ENCODE measurements around the gene TXNRD1.
A peak's percentile ranks its signal among the peaks of the same experiment; 100 is the strongest.

TXNRD1 gene

DNA sequence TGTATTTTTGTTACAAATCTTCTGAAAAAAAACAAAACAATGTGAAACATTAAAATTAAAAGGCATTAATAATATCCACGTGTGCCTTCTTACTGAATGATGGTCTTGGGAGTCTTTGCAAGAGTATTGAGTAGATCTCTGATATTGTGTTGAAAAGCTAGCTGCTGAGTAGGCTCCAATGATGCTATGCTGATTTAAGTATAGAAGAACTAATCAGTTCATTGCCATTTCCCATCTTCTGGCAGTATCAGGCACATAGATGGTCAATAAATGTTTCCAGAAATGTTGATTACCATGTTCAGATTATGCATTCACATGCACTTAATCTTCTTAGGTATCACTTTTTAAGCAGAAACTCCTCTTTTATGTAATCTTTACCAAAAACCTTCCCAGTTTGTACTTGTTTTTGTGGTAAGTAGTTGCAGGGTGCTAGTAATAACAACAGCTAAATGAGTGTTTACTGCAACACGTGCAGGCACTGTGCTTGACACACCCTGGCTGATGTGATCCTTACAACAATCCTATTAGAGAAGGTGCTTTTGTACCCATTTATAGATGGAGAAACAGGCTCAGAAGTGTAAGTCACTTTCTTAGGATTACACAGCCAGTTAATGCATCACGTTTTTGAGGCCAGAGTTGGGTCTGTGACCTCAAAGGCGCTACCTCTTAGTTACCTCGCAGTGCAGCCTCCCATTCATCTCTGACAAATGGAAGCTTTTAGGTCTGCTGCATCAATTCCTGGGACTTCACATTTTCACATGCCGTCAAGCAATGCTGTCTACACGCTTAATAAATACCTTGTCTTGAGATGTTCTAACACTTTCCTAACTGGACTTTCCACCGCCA lies 134.9 kb downstream of the TXNRD1 start:
- no peak for DNase-seq (ENCODE audit: low read depth in 2 of 2)

- no peak for DNase-seq (ENCODE audit: low read depth in 2 of 2)
Observed at GRCh38 chr12:104351057-104351983, 135.7 kb downstream of the TXNRD1 start.

GRCh38 chr12:104352106-104352713 lies 136.6 kb downstream of the TXNRD1 start:
- no peak for DNase-seq (ENCODE audit: low read depth in 2 of 2)

DNA sequence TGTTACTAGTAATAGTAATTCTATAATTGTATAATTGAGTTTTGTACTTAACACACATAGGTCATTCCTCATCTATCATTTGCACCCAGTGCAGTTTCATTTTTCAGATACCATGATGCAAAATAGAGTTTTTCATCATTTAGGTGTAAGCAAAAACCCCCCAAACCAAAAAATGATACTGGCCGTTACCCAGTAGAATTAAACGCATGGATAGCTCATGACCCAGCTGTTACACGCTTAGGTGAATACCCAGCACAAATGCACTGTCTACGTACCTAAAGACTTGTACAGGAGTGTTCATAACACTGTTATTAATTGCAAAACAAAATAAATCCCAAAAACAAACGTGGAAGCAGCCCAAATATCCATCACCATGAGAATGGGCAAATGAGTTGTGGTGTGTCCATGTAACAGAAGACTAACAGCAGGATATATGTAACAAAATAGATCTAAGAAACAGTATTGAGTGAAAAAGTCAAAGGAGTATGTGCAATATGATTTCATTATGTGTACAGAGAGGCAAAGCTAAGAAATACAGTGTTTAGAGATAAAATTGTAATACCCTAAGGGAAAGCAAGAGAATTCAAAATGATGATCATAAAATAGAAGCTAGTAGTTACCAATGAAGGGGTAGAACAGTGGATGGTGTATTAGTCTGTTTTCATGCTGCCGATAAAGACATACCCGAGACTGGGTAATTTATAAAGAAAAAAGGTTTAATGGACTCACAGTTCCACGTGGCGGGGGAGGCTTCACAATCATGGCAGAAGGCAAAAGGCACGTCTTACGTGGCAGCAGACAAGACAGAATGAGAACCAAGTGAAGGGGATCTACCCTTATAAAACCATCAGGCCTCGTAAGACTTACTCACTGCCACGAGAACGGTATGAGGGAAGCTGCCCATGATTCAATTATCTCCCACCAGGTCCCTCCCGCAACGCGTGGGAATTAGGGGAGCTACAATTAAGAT lies 137.7 kb downstream of the TXNRD1 start:
- no peak for DNase-seq (ENCODE audit: low read depth in 2 of 2)

GRCh38 chr12:104354167-104354867 lies 138.7 kb downstream of the TXNRD1 start:
- no peak for DNase-seq (ENCODE audit: low read depth in 2 of 2)

- no peak for DNase-seq (ENCODE audit: low read depth in 2 of 2)
Observed at GRCh38 chr12:104354868-104355570, 139.4 kb downstream of the TXNRD1 start.

DNA sequence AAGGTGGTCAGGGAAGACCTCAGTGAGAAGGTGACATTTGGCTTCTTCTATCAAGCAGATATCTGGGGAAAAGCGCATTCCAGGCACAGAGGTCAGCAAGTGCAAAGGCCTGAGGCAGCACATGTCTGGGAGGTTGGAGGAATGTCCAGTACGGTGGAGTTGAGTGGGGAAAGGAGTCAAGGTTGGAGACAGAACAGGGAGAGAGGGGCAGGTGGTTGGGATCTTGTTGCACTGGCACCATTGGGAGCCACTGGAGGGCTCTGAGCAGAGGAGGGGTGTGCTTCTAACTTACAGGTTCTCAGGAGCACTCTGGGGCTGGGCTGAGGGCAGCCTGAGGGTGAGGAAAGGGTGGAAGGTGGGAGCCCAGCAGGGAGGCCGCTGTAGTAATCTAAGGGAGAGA lies 140.1 kb downstream of the TXNRD1 start:
- no peak for DNase-seq (ENCODE audit: low read depth in 2 of 2)

- DNase-seq (ENCODE audit: low read depth in 2 of 2), result no peak
Observed at GRCh38 chr12:104356231-104357115, 140.9 kb downstream of the TXNRD1 start.

GRCh38 chr12:104357421-104357952 lies 141.9 kb downstream of the TXNRD1 start:
- DNase-seq (ENCODE audit: low read depth in 2 of 2), result no peak

DNA sequence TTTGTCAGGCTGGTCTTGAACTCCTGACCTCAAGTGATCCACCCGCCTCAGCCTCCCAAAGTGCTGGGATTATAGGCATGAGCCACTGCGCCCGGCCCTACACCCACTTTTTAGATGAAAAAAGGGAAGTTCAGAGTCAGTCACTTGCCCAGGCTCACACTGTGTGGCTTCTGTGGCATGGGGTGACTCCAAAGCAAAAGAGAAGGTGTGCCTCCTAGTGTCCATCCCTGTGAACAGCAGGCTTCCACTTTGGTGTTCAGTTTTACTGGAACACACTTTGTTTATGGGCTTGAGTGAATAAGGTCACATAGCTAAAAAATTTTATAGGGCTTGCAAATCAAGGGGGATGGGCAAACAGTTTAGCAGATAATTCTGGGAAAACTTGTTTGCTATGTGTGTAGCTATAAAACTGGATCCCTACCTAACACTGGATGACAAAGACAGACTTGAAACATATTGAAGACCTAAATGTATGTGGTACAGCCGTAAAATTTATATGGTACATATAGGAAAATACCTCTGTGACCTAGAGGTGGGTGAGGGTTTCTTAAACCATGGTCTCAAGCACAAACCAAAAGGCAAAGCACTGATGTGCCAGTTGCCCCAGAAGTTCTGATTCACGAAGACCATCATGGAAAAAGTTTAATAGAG lies 142.9 kb downstream of the TXNRD1 start:
- peak; percentile 26 to 32 for DNase-seq (ENCODE audit: low read depth in 2 of 2)

DNA sequence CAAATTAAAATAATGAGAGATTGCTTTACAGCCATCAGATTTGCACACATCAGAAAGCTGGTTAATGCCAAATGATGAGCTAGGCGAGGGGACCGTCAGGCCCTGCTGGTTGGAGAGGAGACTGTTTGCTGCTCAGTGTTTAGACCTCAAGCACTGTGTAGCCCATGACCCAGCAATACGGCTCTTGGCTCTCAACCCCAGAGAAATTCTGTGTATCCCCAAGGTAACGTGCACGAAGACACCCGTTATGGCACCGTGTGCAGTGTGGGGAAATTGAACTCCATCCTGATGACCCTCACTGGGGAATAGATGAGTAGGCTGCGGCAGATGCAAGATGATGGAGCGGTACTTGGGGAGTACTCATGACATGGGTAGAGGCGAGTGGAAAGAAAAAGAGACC lies 143.6 kb downstream of the TXNRD1 start:
- DNase-seq (ENCODE audit: low read depth in 2 of 2), result no peak

DNA sequence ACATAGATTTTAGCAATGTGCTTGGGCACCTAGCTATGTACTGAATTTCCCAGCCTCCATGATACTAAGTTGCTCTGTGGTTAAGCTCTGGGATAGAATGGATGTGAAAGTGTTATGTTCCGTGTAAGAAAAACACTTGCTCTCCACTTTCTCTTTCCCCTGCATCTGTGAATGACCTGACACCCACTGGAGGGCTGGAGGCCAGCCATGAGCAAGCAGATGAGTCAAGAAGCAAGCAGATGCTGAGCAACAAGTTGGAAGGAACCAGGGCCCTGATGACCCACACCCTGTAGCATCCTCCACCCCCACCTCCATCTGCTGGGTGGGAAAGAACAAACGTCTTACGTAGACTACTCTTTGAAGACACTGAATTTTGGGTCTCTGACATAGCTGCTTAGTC lies 144.6 kb downstream of the TXNRD1 start:
- no peak for DNase-seq (ENCODE audit: low read depth in 2 of 2)

- DNase-seq (ENCODE audit: low read depth in 2 of 2), result no peak
Observed at GRCh38 chr12:104360983-104361707, 145.6 kb downstream of the TXNRD1 start.

DNA sequence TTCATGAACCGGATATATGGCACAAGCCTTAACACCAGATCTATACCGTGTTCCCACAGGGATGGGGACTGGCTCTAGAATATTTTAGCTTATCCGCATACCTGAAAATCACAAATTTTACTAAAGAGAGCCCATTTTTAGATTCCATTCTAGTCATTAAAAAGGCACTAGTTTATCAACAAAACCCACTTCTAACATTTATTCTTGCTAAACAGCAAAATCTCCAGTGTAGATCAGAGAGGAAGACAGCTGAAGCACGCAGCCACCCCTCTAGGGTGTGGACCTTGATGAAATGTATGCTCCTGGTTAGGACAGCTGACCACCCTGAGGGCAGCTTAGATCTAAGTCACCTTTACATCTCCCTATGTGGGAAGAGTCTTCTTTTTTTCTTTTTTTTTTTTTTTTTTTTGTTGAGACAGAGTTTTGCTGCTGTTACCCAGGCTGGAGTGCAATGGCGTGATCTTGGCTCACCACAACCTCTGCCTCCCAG lies 150.4 kb downstream of the TXNRD1 start:
- DNase-seq (ENCODE audit: low read depth in 2 of 2), result no peak

- no peak for DNase-seq (ENCODE audit: low read depth in 2 of 2)
Observed at GRCh38 chr12:104369708-104370107, 154.1 kb downstream of the TXNRD1 start.

DNA sequence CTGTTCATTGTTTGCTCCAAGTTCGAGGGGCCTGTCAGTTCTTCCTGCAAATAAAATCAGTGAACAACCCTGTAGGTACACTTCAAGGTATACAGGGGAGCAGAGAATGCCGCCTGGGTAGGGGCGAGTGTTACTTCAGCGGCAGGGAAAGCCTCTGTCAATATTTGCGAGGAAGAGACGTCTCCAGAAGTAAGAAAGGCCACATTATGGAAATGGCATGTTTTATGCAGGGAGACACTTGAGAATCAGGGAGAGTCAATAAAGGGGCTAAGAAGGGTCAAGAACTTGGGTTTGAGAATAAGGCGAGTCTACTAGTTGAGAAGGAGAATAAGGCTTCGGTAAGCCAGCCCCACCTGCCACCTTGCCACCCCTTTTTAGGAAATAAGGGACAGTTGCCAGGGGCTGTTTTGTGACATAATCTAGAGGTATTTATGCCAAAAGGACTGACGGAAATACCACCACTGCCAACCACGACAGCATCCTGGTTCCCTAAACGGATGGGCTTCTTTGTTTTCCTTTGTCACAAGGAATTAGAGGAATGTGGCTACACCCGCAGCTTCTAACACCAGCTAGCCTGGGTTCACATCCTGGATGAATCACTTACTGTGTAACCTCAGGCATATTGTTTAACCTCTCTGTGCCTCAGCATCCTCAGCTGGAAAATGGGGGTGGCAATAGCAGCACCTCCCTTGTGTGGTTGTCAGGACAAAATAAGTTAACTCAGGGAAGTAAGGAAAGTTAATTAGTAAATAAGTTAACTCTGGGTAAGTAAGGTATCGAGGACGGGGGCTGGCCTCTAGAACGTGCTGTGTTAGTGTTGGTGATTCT lies 155.7 kb downstream of the TXNRD1 start:
- DNase-seq (ENCODE audit: low read depth in 2 of 2), result no peak
